ENCODE data around the gene ANKRD11.

Gene ANKRD11

DNA sequence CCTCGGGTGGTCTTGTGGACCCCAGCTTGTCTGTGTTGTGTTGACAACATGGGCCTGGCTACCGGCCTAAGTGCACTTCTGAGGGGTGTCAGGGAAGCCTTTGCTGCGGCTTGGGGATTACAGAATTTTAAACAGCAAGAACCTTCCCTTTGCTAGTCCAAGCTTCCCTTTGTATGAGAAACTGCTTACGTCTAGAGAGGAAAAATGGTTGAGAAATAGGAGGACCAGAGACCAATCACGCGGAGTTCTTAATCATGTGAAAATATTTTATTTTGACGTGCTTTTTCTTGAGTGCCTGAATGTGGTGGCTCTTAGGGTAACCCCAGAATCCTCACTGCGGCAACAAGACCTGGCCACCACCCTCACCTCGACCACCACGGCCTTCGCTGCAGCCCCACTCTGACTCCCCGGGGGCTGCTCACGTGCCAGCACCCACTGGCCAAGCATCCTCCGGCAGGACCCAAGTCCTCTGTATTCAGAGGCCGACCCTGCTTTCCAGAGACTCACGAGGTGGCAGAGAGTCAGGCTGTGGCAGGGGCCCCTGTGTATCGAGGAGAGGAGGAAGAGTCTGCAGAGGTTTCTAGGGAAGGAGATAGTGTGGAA is 191.6 kb downstream of the ANKRD11 start:
- no peak overlapping the region for H3K4me3 ChIP-seq (ENCODE audit: control insufficient read depth, low read depth, low read length)
- TF ChIP-seq, protein P1, sequence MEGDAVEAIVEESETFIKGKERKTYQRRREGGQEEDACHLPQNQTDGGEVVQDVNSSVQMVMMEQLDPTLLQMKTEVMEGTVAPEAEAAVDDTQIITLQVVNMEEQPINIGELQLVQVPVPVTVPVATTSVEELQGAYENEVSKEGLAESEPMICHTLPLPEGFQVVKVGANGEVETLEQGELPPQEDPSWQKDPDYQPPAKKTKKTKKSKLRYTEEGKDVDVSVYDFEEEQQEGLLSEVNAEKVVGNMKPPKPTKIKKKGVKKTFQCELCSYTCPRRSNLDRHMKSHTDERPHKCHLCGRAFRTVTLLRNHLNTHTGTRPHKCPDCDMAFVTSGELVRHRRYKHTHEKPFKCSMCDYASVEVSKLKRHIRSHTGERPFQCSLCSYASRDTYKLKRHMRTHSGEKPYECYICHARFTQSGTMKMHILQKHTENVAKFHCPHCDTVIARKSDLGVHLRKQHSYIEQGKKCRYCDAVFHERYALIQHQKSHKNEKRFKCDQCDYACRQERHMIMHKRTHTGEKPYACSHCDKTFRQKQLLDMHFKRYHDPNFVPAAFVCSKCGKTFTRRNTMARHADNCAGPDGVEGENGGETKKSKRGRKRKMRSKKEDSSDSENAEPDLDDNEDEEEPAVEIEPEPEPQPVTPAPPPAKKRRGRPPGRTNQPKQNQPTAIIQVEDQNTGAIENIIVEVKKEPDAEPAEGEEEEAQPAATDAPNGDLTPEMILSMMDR (IDR thresholded peaks at IDR 0.05; ENCODE audit: control insufficient read depth, insufficient read depth, low read depth, low read length, missing control alignments): no peak

DNA sequence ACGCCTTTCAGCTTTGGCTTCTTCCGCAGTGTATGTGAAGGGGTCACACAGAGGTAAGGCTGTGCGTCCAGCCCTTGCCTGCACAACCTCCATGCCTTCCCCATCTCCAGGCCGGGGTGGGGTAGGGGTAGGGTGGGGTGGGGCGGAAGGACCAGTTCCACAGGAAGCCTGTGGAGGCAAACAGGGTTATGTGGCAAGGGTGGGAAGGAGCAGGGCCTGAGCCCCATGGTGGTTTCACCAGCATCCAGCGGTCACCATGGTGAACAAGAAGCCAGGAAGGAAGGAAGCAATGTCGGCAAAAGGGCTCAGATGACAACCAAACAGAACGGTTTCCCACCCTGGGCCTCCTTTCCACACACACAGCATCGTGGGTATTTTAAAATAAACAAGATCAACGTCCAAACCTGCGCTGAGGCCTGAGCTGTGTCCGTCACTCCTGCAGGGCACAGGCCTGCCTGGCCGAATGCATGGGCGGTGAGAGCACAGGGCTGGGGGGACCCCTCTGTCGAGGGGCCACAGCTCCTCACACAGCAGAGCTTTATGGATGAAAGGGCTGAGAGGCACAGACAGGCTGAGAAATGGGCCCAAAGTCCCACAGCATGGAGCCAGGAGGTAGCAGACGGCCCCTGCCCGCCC is 192.3 kb downstream of the ANKRD11 start:
- DNase-seq (ENCODE audit: low read depth): no peak
- TF ChIP-seq, protein P1 (IDR thresholded peaks at IDR 0.05; ENCODE audit: control insufficient read depth, insufficient read depth, low read depth, low read length, missing control alignments): no peak
- no peak overlapping the region for H3K4me3 ChIP-seq (ENCODE audit: control insufficient read depth, low read depth, low read length)

More for the DNA sequence above, 191.6 kb downstream of the ANKRD11 start:
- DNase-seq (ENCODE audit: low read depth): no peak

DNA sequence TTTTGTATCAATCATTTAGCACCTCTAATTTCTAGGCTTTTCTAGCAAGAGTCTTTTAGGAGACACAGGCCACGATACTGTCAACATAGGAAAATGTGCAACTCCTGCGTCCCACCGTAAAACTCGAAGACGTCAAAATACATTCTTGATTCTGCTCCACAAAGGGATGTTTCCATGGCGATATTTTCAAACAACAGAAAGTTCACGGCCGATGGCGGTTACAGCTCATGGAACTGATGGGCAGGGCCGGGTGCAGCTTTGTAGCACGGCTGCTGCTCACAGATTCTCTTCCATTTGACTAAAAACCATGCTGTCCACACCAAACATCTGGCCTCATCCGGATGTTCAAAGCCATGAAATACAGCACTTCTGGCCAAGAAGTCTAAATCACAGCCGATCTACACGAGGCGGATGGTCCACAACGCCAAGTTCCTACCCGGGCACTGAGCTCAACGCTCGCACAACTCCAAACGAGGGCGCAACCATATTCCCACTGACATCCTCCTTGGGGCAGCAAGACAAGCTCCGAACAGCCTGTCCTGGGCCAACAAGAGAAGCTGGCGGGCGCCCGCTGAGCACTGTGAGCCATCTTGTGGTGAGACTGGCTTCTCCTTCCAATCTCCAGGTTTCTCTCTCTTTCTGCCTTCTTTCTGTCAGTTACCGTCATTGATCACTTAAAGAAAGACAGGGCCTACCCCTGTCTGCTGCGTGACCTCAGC is 193.0 kb downstream of the ANKRD11 start:
- no peak for DNase-seq (ENCODE audit: low read depth)
- TF ChIP-seq, protein P1 (IDR thresholded peaks at IDR 0.05; ENCODE audit: control insufficient read depth, insufficient read depth, low read depth, low read length, missing control alignments): no peak
- H3K4me3 ChIP-seq (ENCODE audit: control insufficient read depth, low read depth, low read length): no peak overlapping the region

DNA sequence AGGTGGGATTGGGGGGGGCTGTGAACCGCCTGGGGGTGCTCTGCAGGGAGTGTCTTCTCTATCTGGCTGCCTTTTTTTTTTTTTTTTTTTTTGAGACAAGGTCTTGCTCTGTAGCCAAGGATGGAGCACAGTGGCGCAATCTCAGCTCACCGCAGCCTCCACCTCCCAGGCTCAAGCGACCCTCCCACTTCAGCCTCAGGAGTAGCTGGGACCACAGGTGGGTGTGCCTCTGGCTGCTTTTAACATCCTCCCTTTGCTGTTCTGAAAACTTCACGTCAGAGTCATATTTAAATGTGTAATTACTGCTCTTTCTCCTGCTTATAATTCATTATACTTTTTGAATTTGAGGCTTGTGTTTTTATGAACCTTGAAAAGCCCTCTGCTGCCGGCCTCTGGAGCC is 194.4 kb downstream of the ANKRD11 start:
- no peak for DNase-seq (ENCODE audit: low read depth)
- no peak overlapping the region for H3K4me3 ChIP-seq (ENCODE audit: control insufficient read depth, low read depth, low read length)
- TF ChIP-seq, protein P1 (IDR thresholded peaks at IDR 0.05; ENCODE audit: control insufficient read depth, insufficient read depth, low read depth, low read length, missing control alignments): no peak

DNA sequence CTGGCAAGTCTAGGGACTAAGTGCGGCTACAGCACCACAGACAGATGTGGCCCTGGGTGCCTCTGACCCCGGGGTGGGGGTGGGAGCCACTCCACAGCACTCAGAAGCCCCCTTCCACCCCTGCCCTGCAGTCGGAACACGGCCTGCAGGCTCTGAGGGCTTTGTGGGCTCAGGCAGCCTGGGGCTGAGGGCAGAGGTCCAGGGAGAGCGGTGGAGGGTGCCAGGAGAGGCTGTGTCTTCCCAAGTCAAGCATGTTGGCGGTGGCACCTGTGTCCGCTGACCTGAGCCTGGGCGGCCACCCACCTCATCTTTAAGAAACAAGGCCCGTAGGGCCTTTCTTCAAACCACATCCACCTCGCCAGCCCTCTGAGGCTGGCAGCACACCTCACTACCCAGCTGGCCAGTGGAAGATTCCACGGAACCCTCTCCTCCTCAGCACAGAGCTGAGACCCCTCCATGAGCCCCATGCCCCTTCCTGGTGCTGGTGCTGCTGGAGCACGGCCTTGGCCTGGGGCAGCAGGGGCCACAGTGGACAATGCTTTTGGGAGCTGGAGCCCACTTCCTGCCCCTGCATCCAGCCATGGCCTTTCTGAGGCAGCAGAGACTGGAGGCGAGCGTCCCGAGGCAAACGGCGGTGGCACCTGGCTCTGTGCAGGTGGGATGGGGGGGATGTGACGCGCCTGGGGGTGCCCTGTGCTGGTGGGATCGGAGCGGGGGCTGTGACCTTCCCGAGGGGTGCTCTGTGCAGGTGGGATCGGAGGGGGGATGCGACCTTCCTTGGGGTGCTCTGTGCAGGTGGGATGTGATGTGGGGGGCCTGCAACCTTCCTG is 195.1 kb downstream of the ANKRD11 start:
- H3K4me3 ChIP-seq (ENCODE audit: control insufficient read depth, low read depth, low read length): no peak overlapping the region
- TF ChIP-seq, protein P1 (IDR thresholded peaks at IDR 0.05; ENCODE audit: control insufficient read depth, insufficient read depth, low read depth, low read length, missing control alignments): no peak
- DNase-seq (ENCODE audit: low read depth): no peak

DNA sequence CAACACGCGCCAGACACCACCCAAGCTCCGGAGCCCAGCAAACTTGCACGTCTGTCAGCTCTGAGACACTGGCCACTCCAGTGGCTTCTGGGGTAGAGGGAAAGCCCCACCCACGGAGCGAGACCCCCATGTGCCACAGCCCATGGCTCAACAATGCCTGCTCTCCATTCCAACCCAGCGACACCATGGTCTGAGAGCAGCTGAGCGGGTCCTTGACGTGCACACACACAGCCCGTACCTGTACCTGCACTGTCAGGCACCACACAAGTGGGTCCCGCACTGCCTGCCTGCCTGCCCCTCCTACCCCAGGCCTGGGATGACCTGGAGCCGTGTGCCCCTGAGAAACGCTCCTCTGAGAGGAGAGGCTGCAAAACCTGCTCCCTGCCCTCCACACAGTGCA is 195.9 kb downstream of the ANKRD11 start:
- no peak overlapping the region for H3K4me3 ChIP-seq (ENCODE audit: control insufficient read depth, low read depth, low read length)
- TF ChIP-seq, protein P1 (IDR thresholded peaks at IDR 0.05; ENCODE audit: control insufficient read depth, insufficient read depth, low read depth, low read length, missing control alignments): no peak
- no peak for DNase-seq (ENCODE audit: low read depth)

Data from AG09309 (cell line).